Measurements from ENCODE around the gene IFIT3. TPM values are rescaled to one million over a fixed set of nuclear protein-coding genes. Genes with fewer than 3 reads are reported as not detected.

IFIT3 gene
- total and polyA plus RNA-seq, 7 donors: 4.9 to 36.1 (median 9.4) TPM

DNA sequence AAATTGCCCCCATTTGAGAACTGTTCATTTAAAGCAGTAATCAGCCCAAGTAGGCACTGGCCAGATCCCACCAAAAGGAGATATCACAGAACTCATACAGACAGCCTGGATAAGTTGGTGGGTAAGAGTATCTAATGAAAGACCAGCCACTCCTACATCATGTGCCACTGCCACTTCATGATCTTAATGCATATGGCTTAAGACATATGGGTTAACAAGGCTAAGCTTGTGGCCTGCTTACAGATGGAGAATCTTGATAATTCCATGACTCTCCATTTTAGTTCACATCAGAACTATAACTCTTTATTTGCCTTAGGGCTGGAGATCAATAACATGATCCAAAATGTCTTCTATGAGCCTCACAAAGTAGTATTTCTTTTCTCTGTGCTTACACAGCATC, 43.3 kb downstream of the IFIT3 start:
- Histone ChIP-seq H3K27me3 (no peaks in the 10 kb centered on the region), H3K9me3 (no peaks in the 10 kb centered on the region), H3K36me3 (no peaks in the 10 kb centered on the region), H3K4me1 (peaks cover 0 to 37% (median 27%) of the 10 kb centered on the region in 4 donors), H3K27ac (no peak overlapping the region), H3K4me3 (no peak overlapping the region)
- TF ChIP-seq POLR2A (IDR thresholded peaks at IDR 0.05) (no peak), EP300 (IDR thresholded peaks at IDR 0.05) (no peak), POLR2AphosphoS5 (IDR thresholded peaks at IDR 0.05) (no peak)
- TF ChIP-seq, protein P1, sequence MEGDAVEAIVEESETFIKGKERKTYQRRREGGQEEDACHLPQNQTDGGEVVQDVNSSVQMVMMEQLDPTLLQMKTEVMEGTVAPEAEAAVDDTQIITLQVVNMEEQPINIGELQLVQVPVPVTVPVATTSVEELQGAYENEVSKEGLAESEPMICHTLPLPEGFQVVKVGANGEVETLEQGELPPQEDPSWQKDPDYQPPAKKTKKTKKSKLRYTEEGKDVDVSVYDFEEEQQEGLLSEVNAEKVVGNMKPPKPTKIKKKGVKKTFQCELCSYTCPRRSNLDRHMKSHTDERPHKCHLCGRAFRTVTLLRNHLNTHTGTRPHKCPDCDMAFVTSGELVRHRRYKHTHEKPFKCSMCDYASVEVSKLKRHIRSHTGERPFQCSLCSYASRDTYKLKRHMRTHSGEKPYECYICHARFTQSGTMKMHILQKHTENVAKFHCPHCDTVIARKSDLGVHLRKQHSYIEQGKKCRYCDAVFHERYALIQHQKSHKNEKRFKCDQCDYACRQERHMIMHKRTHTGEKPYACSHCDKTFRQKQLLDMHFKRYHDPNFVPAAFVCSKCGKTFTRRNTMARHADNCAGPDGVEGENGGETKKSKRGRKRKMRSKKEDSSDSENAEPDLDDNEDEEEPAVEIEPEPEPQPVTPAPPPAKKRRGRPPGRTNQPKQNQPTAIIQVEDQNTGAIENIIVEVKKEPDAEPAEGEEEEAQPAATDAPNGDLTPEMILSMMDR (IDR thresholded peaks at IDR 0.05): no peak
- intact Hi-C loops (cut with DNase I): no loop called here
- no peak for DNase-seq

DNA sequence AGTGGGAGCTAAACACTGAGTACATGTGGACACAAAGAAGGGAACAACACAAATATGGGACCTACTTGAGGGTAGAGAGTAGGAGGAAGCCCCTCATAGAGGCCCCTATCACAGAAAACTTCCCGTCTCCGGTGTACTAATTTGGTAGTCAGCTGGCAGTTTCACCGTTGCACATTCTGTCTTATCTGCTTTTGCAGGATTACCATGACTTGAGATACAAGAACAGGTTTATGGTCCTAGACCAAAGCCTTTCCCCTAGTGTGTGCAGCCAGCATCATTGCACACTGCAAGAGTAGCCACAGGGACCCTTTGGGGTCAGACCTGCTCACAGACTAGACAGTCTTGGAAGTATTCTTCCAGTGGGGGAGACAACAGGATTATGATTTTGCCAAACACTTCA, 44.2 kb downstream of the IFIT3 start:
- H3K27ac ChIP-seq: no peak overlapping the region

DNA sequence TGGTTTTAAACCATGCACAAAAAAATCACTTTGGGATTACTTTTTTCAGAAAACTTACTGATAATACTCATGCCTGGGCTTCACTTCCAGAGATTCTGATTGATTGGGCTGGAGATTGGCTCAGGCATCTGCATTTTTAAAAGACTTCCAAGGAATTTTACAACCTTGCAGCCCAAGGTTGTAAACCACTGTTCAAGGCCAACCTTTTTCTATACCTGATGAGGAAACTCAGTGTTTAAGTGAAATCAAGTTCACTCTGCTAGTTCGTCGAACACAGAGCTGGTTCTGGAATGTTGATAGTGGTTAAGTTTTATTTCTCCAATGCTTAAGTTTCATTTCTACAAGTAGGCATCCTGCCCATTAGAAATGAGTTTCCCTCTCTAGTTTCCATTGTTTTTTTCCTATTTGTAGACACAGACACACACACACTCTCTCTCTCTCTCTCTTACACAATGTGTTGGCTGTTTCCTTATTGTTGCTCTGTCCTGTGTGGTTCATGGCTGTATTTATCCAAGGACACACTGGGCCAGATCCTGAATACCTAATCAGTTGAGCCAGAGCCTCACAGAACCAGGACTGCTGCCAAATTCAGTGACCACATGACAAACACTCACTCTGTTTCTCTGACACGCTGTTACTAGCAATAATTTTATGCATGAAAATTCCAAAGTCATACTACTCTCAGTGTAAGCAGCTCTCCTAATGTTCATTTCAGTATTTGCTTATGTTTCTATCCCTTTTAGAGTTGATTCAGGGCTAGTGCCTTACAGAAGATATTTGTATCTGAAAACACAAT, 46.3 kb downstream of the IFIT3 start:
- intact Hi-C loops (cut with DNase I): no loop called here
- Histone ChIP-seq H3K27ac (peak overlapping the region; percentile 69 to 79 (median 76)), H3K27me3 (no peaks in the 10 kb centered on the region), H3K36me3 (no peaks in the 10 kb centered on the region), H3K4me3 (no peak overlapping the region), H3K9me3 (no peaks in the 10 kb centered on the region), H3K4me1 (peaks cover 0 to 23% (median 20%) of the 10 kb centered on the region in 4 donors)
- TF ChIP-seq POLR2AphosphoS5 (IDR thresholded peaks at IDR 0.05) (peak; percentile 52 to 70 (median 63)), EP300 (IDR thresholded peaks at IDR 0.05) (no peak), POLR2A (IDR thresholded peaks at IDR 0.05) (no peak)
- TF ChIP-seq, protein P1 (IDR thresholded peaks at IDR 0.05): no peak
- DNase-seq: peak; percentile 95
- 5 to 40% methylated on average over 3 of the region's 3 CpGs for WGBS, 2 donors

More for the DNA sequence above, 44.2 kb downstream of the IFIT3 start:
- no peak for DNase-seq
- 70 to 76% methylated on average over 3 of the region's 3 CpGs for WGBS, 2 donors
- intact Hi-C loops (cut with DNase I): no loop called here
- TF ChIP-seq POLR2AphosphoS5 (IDR thresholded peaks at IDR 0.05) (no peak), POLR2A (IDR thresholded peaks at IDR 0.05) (no peak), EP300 (IDR thresholded peaks at IDR 0.05) (no peak)
- TF ChIP-seq, protein P1 (IDR thresholded peaks at IDR 0.05): no peak
- H3K36me3 ChIP-seq: no peaks in the 10 kb centered on the region
- H3K4me3 ChIP-seq: no peak overlapping the region
- H3K4me1 ChIP-seq: peaks cover 0 to 37% (median 27%) of the 10 kb centered on the region in 4 donors
- H3K27me3 ChIP-seq: no peaks in the 10 kb centered on the region
- no peaks in the 10 kb centered on the region for H3K9me3 ChIP-seq

DNA sequence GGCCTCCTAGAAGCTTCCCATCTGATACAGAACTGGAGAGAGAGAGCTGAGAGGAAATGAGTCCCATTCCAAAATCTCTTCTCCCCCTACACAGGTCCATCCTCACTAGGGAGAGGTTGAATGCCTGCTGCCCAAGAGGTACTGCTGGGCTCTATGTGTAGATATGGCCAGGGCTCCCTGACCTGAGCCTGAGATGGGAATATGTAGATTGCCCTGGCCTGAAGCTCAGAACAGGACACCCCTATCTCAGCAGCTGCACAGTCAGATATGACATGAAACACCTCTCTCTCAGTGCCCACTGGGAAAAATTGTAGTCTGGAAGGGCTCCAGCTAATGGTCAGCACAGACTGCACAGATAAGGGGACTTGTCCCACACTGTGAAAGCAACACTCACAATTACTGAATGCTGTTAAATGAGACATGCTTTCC, 46.9 kb downstream of the IFIT3 start:
- Histone ChIP-seq H3K9me3 (no peaks in the 10 kb centered on the region), H3K4me3 (no peak overlapping the region), H3K27ac (peak overlapping the region; percentile 69 to 79 (median 76)), H3K36me3 (no peaks in the 10 kb centered on the region), H3K4me1 (peaks cover 0 to 20% (median 18%) of the 10 kb centered on the region in 4 donors), H3K27me3 (no peaks in the 10 kb centered on the region)
- TF ChIP-seq POLR2AphosphoS5 (IDR thresholded peaks at IDR 0.05) (no peak), EP300 (IDR thresholded peaks at IDR 0.05) (no peak), POLR2A (IDR thresholded peaks at IDR 0.05) (no peak)
- TF ChIP-seq, protein P1 (IDR thresholded peaks at IDR 0.05): no peak
- DNase-seq: no peak
- intact Hi-C loops (cut with DNase I): no loop called here
